Esophagus muscularis mucosa (tissue), 3 donors: ENCODE results near the gene CLDN24.

Experiments
- CTCF ChIP-seq, 3 experiments: fragments of 200-600 bp in 2 of 3; fragments of 450-650 bp in 1 of 3; sonication (generic) in 2 of 3; IDR thresholded peaks; one replicate each; pipeline ENCODE4 v1.5.1; 2017 to 2019; ENCODE audit warnings: antibody characterized with exemption in 3 of 3, mild to moderate bottlenecking in 2 of 3, moderate library complexity in 1 of 3
- POLR2A ChIP-seq: fragments of 450-650 bp; IDR thresholded peaks from one replicate; pipeline ENCODE4 v1.6.1; 2017; ENCODE audit warnings: antibody characterized with exemption, moderate library complexity, mild to moderate bottlenecking, low read depth

- TF ChIP-seq CTCF (IDR thresholded peaks at IDR 0.05) (no peak), POLR2A (no peak)
These were observed 22.2 kb downstream of the CLDN24 start for GRCh38 chr4:183300070-183300469.
